ENCODE results near the gene CCL13.
A peak's percentile ranks its signal among the peaks of the same experiment; 100 is the strongest.

The CCL13 gene

DNA sequence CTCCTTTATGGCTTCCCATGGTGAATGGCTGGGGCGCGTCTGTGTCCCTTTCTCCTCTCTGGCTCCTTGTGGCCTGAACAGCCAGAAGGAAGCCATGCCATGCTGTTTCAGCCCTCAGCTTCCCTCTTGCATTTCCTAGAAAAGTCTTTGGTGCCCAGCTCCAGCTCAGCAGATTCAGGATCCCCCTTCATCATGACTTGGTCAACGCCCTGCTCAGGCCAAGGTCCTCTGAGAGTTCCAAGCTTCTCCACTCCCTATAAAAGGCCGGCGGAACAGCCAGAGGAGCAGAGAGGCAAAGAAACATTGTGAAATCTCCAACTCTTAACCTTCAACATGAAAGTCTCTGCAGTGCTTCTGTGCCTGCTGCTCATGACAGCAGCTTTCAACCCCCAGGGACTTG is at the start of gene CCL13:
Gene CCL13 (plus strand): TSS at position 287 of the 400 bp plus-strand sequence. CDS start 47 bp downstream, at position 334.
- no peak for DNase-seq (ENCODE audit: low read depth)

DNA sequence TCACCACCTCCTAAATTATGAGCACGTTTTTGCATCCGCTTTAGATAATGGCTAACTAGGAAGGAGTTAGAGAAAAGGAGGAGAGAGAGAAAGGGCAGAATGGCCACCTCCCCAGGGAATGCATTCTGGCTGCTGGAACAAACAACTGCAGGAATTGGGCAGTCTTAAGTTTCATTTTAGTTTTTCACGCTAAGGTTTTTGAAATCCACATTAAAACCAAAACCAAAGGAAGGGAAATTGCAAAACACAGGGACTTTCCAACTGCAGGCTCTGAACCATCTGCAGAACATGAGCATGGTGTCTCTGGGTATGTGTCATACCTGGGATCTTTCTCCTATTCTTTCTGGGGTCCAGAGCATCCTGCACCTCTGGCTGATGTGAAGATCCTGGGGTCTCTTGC is 49.2 kb upstream of the CCL13 start:
- DNase-seq (ENCODE audit: low read depth): peak; percentile 79

- DNase-seq (ENCODE audit: low read depth): no peak
Measured at GRCh38 chr17:34308371-34308770, 47.9 kb upstream of the CCL13 start.

GRCh38 chr17:34311291-34311690 is 45.0 kb upstream of the CCL13 start:
- no peak for DNase-seq (ENCODE audit: low read depth)

DNA sequence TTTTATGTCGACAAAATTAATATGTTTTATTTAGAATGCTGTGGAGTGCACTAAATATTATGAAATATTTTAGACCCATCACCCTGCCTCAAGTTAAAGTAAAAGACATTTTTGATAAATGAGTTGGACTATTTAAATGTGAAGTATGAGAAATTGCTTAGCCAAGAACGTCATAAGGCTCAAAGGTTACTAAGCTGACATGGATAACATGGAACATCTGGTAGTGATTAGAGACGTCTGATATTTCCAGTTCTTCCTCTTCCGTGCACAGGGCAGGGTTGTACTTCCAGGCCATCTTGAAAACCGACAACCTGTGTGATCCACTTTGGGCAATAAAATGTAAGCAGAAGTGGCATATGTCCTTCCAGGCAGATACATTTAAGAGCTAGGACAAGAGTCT is 44.2 kb upstream of the CCL13 start:
- DNase-seq (ENCODE audit: low read depth): peak; percentile 94

DNA sequence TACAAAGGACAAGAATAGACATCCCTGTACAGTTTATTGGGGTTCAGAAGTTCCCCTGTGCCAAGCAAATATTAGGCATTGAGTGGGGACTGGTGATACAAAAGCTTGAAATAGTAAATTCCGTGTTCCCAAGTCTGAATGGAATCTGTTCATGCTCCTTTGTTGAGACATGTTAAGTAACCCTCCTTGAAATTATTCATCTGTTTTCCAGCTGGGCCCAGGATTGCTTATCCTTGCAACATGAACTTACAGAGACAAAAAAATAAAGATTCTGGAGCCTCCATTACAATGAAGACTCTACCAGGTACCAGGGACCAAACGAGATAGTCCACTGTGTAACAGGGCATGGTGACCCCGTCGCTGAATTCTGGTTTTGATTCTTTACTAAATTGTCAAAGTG is 43.1 kb upstream of the CCL13 start:
- DNase-seq (ENCODE audit: low read depth): peak; percentile 42

DNA sequence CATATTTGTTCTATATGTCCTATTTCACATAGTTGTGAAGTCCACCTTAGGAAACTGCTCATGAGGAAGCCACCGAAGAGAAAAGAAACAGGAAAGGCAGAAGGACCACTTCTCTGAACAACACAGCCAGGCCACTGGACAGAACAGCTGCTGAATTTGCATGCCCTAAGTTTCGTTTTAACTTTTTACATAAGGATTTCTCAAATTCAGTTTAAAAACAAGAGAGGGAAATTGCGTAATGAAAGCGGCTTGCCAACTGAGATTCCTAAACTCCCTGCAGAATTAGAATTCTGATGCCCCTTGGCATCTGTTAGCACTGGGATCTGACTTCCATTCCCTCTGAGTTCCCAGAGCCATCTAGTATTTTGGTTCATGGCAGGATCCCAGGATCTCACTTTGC is 42.0 kb upstream of the CCL13 start:
- DNase-seq (ENCODE audit: low read depth): peak; percentile 74

GRCh38 chr17:34318474-34318873 is 37.8 kb upstream of the CCL13 start:
- no peak for DNase-seq (ENCODE audit: low read depth)

DNA sequence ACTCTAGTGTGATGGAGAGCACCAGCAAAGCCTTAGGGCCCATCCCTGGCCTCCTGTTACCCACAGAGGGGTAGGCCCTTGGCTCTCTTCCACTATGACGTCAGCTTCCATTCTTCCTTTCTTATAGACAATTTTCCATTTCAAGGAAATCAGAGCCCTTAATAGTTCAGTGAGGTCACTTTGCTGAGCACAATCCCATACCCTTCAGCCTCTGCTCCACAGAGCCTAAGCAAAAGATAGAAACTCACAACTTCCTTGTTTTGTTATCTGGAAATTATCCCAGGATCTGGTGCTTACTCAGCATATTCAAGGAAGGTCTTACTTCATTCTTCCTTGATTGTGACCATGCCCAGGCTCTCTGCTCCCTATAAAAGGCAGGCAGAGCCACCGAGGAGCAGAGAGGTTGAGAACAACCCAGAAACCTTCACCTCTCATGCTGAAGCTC is 37.2 kb upstream of the CCL13 start, which contains the start of gene CCL8:
Gene CCL8 (plus strand): TSS at position 397 of the 445 bp plus-strand sequence. CDS start 67 bp downstream, outside the sequence.
- no peak for DNase-seq (ENCODE audit: low read depth)

DNA sequence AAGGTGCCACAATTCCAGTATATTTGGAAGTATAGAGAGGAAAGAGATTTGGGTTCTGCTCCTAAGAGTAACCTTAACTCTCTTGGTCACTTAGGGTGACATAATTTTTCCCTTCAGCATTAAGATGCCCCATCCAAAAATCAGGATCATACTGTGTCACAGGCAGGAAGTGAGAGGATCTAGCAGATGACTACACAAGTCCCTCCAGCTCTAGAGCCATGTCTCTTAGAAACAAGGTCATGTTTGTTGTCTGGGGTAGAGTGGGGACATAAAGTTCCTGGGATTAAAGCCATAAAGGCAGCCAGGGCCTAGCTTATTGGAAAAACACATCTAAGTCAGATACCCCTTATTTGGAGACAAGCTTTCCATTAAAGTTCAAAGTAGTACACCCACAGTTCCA is 34.3 kb upstream of the CCL13 start:
- DNase-seq (ENCODE audit: low read depth): no peak

DNA sequence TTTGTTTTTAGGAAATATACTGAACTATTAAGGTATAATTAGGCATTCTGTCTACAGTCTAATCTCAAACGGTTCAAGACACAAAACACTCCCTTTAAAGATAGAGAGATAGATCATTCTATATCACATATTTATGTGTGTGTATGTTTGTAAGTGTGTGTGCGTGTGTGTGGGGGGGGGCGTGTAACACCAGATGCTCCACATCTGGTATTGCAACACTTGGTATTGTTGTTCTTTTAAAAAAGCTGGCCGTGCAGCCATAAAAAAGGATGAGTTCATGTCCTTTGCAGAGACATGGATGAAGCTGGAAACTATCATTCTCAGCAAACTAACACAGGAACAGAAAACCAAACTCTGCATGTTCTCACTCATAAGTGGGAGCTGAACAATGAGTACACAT is 28.7 kb upstream of the CCL13 start:
- DNase-seq (ENCODE audit: low read depth): peak; percentile 62

DNA sequence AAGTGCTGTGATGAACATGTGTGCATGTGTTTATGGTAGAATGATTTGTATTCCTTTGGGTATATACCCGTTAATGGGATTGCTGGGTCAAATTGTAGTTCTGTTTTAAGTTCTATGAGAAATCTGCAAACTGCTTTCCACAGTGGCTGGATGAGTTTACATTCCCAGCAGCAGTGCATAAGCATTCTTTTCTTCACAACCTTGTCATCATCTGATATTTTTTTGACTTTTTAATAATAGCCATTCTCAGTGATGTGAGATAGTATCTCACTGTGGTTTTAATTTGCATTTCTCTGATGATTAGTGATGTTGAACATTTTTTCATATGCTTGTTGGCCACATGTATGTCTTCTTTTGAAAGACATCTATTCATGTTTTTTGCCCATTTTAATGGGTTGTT is 18.6 kb upstream of the CCL13 start:
- no peak for DNase-seq (ENCODE audit: low read depth)

DNA sequence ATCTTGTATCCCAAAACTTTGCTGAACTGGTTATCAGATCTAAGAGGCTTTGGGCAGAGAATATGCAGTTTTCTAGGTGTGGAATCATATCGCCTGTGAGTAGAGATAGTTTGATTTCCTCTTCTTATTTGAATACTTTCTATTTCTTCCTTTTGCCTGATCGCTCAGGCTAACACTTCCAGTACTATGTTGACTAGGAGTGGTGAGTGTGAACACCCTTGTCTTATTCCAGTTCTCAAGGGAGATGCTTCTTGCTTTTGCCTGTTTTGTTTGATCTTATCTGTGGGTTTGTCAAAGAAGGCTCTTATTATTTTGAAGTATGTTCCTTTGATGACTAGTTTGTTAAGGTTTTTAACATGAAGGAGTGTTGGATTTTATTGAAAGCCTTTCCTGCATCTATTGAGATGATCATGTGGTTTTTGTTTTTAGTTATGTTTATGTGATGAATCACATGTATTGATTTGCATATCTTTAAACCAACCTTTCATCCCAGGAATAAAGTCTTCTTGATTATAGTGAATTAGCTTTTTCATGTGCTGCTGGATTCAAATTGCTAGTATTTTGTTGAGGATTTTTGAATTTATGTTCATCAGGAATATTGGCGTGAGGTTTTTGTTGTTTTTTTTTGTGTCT is 17.0 kb upstream of the CCL13 start:
- no peak for DNase-seq (ENCODE audit: low read depth)

DNA sequence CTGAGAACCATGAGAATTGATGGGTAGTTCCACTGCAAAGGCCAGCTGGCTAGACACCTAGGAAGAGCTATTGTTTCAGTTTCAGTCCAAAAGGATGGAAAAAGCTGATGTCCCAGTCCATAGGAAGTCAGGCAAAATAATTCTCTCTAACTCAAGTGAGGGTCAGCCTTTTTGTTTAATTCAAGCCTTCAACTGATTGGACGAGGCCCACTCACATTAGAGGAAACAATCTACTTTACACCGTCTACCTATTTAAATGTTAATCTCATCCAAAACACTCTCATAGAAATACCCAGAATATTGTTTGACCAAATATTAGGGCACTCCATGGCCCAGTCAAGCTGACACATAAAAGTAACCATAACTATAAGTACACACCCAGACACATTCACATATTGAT is 14.4 kb upstream of the CCL13 start:
- DNase-seq (ENCODE audit: low read depth): no peak

GRCh38 chr17:34347063-34347462 is 9.2 kb upstream of the CCL13 start:
- DNase-seq (ENCODE audit: low read depth): no peak

- DNase-seq (ENCODE audit: low read depth): no peak
Measured at GRCh38 chr17:34349751-34350150, 6.5 kb upstream of the CCL13 start.

GRCh38 chr17:34351096-34351495 is 5.2 kb upstream of the CCL13 start:
- DNase-seq (ENCODE audit: low read depth): peak; percentile 69

DNA sequence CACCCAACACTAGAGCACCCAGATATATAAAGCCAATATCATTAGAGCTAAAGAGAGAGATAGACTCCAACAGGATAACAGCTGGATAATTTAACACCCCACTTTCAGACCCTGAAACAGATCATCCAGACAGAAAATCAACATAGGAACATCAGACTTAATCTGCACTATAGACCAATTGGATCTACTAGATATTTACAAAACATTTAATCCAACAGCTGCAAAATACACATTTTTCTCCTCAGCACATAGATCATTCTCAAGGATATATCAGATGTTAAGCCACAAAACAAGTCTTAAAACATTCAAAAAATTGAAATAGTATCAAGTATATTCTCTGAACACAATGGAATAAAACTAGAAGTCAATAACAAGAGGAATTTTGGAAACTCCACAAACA is 4.1 kb upstream of the CCL13 start:
- no peak for DNase-seq (ENCODE audit: low read depth)

GRCh38 chr17:34354637-34355036 is 1.6 kb upstream of the CCL13 start:
- peak; percentile 81 for DNase-seq (ENCODE audit: low read depth)

- DNase-seq (ENCODE audit: low read depth): no peak
Measured at GRCh38 chr17:34357398-34357797, 1.1 kb downstream of the CCL13 start.

GRCh38 chr17:34358631-34359030 is 2.4 kb downstream of the CCL13 start:
- DNase-seq (ENCODE audit: low read depth): no peak

- no peak for DNase-seq (ENCODE audit: low read depth)
Measured at GRCh38 chr17:34360601-34361270, 4.5 kb downstream of the CCL13 start.

GRCh38 chr17:34361478-34362061 is 5.3 kb downstream of the CCL13 start:
- peak; percentile 88 for DNase-seq (ENCODE audit: low read depth)
